Activated CD8-positive, alpha-beta T cell treated with anti-CD3 and anti-CD28 coated beads for 36 hours (primary cell): ENCODE measurements around the gene CDCA5. TPM values are rescaled to one million over a fixed set of nuclear protein-coding genes. Genes with fewer than 3 reads are reported as not detected.

Source experiments
- ATAC-seq: fragments of 200-7000 bp; cut with Tn5 transposase; one replicate; pipeline ENCODE4 v1.10.0; 2021; ENCODE audit warnings: mild to moderate bottlenecking, moderate library complexity
- CTCF ChIA-PET: fragments of 350-600 bp; sonication (Branson Sonifier 250); formaldehyde crosslinking; loops from one replicate; lab custom pipeline; 2021; ENCODE audit warnings: antibody characterized with exemption; lab: Charles Lee
- POLR2A ChIA-PET: fragments of 350-600 bp; sonication (Branson Sonifier 250); formaldehyde crosslinking; loops from one replicate; lab custom pipeline; 2021; ENCODE audit warnings: antibody characterized with exemption; lab: Charles Lee
- DNase-seq: peaks from one replicate; pipeline ENCODE4 v3.0.0-alpha.2; 2020
- H3K27ac Mint-ChIP-seq: one replicate; pipeline ENCODE4 v1.8.0; 2021; ENCODE audit warnings: mild to moderate bottlenecking, mixed read lengths
- H3K27me3 Mint-ChIP-seq: one replicate; pipeline ENCODE4 v1.8.0; 2021; ENCODE audit warnings: mixed read lengths
- H3K36me3 Mint-ChIP-seq: one replicate; pipeline ENCODE4 v1.8.0; 2021; ENCODE audit warnings: low read depth, mixed read lengths
- H3K4me1 Mint-ChIP-seq: one replicate; pipeline ENCODE4 v1.8.0; 2021; ENCODE audit warnings: low read depth, mixed read lengths
- H3K4me3 Mint-ChIP-seq: one replicate; pipeline ENCODE4 v1.8.0; 2021; ENCODE audit warnings: mild to moderate bottlenecking, moderate library complexity, mixed read lengths
- H3K9me3 Mint-ChIP-seq: one replicate; pipeline ENCODE4 v1.8.0; 2021; ENCODE audit warnings: mixed read lengths
- CTCF ChIP-seq: fragments of 200-600 bp; IDR thresholded peaks from one replicate; pipeline ENCODE4 v1.8.0; 2022; ENCODE audit warnings: antibody characterized with exemption, mild to moderate bottlenecking
- intact Hi-C: fragments of 100-400 bp; cut with micrococcal nuclease; formaldehyde crosslinking; loops from one replicate; pipeline ENCODE4 v1.10.0; 2022
- total RNA-seq, 2 experiments: library from RNA; stranded (reverse); gene quantifications; one replicate each; pipeline ENCODE4 v1.2.3, GENCODE V29; 2021

CDCA5 gene
- total RNA-seq, 2 experiments from 2014 or later = 112 TPM

GRCh38 chr11:65115361-65116082 lies 31.7 kb upstream of the CDCA5 start:
- Mint-ChIP-seq H3K27ac (peak overlapping the region; percentile 95), H3K9me3 (no peaks in the 10 kb centered on the region), H3K4me1 (peaks cover 57% of the 10 kb centered on the region), H3K4me3 (peak overlapping the region; percentile 87), H3K36me3 (peaks cover 43% of the 10 kb centered on the region), H3K27me3 (no peaks in the 10 kb centered on the region)
- ChIA-PET CTCF (interaction anchor here (0.7 to 7.3 kb wide), 4 partner anchors 15 to 384 kb away, joined by 3 to 45 read pairs (median 4); partner anchors contain the start of genes ARL2, CAPN1 and MALAT1), POLR2A (interaction anchor here (0.6 to 16.2 kb wide), 9 partner anchors 8 to 337 kb away, joined by 3 to 294 read pairs (median 4); partner anchors contain the start of genes SAC3D1, SF1, SYVN1 and VPS51)
- no peak for DNase-seq
- TF ChIP-seq CTCF = no peak
- no peak for ATAC-seq
- intact Hi-C loops = loop anchor here (10.0 kb wide), 1 partner anchor 101 kb away; the partner anchor contains the start of gene ARL2

- Mint-ChIP-seq H3K4me3 (no peak overlapping the region), H3K27me3 (no peaks in the 10 kb centered on the region), H3K9me3 (no peaks in the 10 kb centered on the region), H3K36me3 (peaks cover 35% of the 10 kb centered on the region), H3K27ac (no peak overlapping the region), H3K4me1 (peaks cover 53% of the 10 kb centered on the region)
- ChIA-PET CTCF (interaction anchor here (0.7 to 7.6 kb wide), 3 partner anchors 15 to 384 kb away, joined by 3 to 115 read pairs (median 45); partner anchors contain the start of genes ARL2, MALAT1 and VPS51), POLR2A (interaction anchor here (0.7 to 16.2 kb wide), 6 partner anchors 19 to 304 kb away, joined by 3 to 294 read pairs (median 5); partner anchors contain the start of genes SYVN1 and VPS51)
- no peak for ATAC-seq
- DNase-seq = no peak
- intact Hi-C loops = loop anchor here (10.0 kb wide), 1 partner anchor 100 kb away; the partner anchor contains the start of gene ARL2
- TF ChIP-seq CTCF = no peak
Measured at GRCh38 chr11:65114538-65115171, 30.8 kb upstream of the CDCA5 start.

- CTCF ChIA-PET = interaction anchor here (1.0 to 7.6 kb wide), 6 partner anchors 8 to 250 kb away, joined by 3 to 115 read pairs (median 30); partner anchors contain the start of genes ARL2, FAU, MRPL49 and SYVN1
- no peak for TF ChIP-seq CTCF
- Mint-ChIP-seq H3K27ac (peak overlapping the region; percentile 5), H3K27me3 (no peaks in the 10 kb centered on the region), H3K4me1 (peaks cover 50% of the 10 kb centered on the region), H3K9me3 (no peaks in the 10 kb centered on the region), H3K4me3 (peak overlapping the region; percentile 86), H3K36me3 (peaks cover 32% of the 10 kb centered on the region)
- intact Hi-C loops = loop anchor here (10.0 kb wide), 1 partner anchor 99 kb away; the partner anchor contains the start of gene ARL2
- POLR2A ChIA-PET = interaction anchor here (0.6 to 16.2 kb wide), 9 partner anchors 8 to 303 kb away, joined by 3 to 294 read pairs (median 4); partner anchors contain the start of genes ARL2, FAU, MRPL49 and SAC3D1
- no peak for DNase-seq
- no peak for ATAC-seq
Measured at GRCh38 chr11:65113839-65114238, 30.0 kb upstream of the CDCA5 start.

GRCh38 chr11:65113361-65113756 lies 29.5 kb upstream of the CDCA5 start:
- ChIA-PET POLR2A (interaction anchor here (0.5 to 16.2 kb wide), 13 partner anchors 8 to 139 kb away, joined by 3 to 294 read pairs (median 4); partner anchors contain the start of genes ARL2, CDCA5, FAU and MRPL49), CTCF (interaction anchor here (0.6 to 7.6 kb wide), 12 partner anchors 8 to 384 kb away, joined by 3 to 115 read pairs (median 11); partner anchors contain the start of genes ARL2, CAPN1, CDC42EP2 and FAU)
- no peak for ATAC-seq
- no peak for DNase-seq
- no peaks in the 10 kb centered on the region for H3K9me3 Mint-ChIP-seq
- H3K27me3 Mint-ChIP-seq = no peaks in the 10 kb centered on the region
- TF ChIP-seq CTCF = no peak
- H3K27ac Mint-ChIP-seq = peak overlapping the region; percentile 84
- peaks cover 27% of the 10 kb centered on the region for H3K36me3 Mint-ChIP-seq
- H3K4me1 Mint-ChIP-seq = peaks cover 45% of the 10 kb centered on the region
- peak overlapping the region; percentile 86 for H3K4me3 Mint-ChIP-seq
- intact Hi-C loops = loop anchor here (10.0 kb wide), 1 partner anchor 99 kb away; the partner anchor contains the start of gene ARL2
